ENCODE measurements around the gene E2F2.

Gene E2F2

GRCh38 chr1:23462766-23463165 is 68.3 kb downstream of the E2F2 start:
- no peak for DNase-seq (ENCODE audit: low read depth)

GRCh38 chr1:23461050-23461449 is 70.0 kb downstream of the E2F2 start:
- H3K4me3 ChIP-seq (replicated peaks; ENCODE audit: low read depth, low read length), result no peak overlapping the region
- TF ChIP-seq, protein P1, sequence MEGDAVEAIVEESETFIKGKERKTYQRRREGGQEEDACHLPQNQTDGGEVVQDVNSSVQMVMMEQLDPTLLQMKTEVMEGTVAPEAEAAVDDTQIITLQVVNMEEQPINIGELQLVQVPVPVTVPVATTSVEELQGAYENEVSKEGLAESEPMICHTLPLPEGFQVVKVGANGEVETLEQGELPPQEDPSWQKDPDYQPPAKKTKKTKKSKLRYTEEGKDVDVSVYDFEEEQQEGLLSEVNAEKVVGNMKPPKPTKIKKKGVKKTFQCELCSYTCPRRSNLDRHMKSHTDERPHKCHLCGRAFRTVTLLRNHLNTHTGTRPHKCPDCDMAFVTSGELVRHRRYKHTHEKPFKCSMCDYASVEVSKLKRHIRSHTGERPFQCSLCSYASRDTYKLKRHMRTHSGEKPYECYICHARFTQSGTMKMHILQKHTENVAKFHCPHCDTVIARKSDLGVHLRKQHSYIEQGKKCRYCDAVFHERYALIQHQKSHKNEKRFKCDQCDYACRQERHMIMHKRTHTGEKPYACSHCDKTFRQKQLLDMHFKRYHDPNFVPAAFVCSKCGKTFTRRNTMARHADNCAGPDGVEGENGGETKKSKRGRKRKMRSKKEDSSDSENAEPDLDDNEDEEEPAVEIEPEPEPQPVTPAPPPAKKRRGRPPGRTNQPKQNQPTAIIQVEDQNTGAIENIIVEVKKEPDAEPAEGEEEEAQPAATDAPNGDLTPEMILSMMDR (IDR thresholded peaks at IDR 0.05; ENCODE audit: low read length, missing control alignments), result no peak
- DNase-seq (ENCODE audit: low read depth), result no peak

More at GRCh38 chr1:23462766-23463165, 68.3 kb downstream of the E2F2 start:
- no peak overlapping the region for H3K4me3 ChIP-seq (replicated peaks; ENCODE audit: low read depth, low read length)
- TF ChIP-seq, protein P1 (IDR thresholded peaks at IDR 0.05; ENCODE audit: low read length, missing control alignments), result no peak

DNA sequence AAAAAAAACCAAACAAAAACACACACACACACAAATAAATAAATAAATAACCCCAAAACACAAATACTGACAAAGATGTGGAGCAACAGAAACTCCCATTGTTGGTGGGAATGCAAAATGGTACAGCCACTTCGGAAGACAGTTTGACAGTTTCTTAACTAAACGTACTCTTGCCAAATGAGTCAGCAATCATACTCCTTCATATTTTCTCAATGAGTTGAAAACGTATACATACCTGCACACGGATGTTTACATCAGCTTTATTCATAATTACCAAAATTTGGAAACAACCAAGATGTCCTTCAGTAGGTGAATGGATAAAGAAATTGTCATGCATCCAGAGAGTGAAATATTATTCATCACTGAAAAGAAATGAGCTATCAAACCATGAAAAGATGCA is 70.5 kb downstream of the E2F2 start:
- H3K4me3 ChIP-seq (replicated peaks; ENCODE audit: low read depth, low read length), result no peak overlapping the region
- no peak for DNase-seq (ENCODE audit: low read depth)
- TF ChIP-seq, protein P1 (IDR thresholded peaks at IDR 0.05; ENCODE audit: low read length, missing control alignments), result no peak

GRCh38 chr1:23459338-23459757 is 71.7 kb downstream of the E2F2 start:
- DNase-seq (ENCODE audit: low read depth), result no peak
- TF ChIP-seq, protein P1 (IDR thresholded peaks at IDR 0.05; ENCODE audit: low read length, missing control alignments), result no peak

More at GRCh38 chr1:23459338-23459757, 71.7 kb downstream of the E2F2 start:
- H3K4me3 ChIP-seq (replicated peaks; ENCODE audit: low read depth, low read length), result no peak overlapping the region

Data from fibroblast of pulmonary artery (primary cell).